GM12875 (cell line): ENCODE measurements around the gene POC5.
A peak's percentile ranks its signal among the peaks of the same experiment; 100 is the strongest.

Source experiments
- H3K4me3 ChIP-seq: one replicate; pipeline ENCODE4 v1.5.1; 2011; ENCODE audit warnings: low read depth, low read length, control low read depth
- TF ChIP-seq, protein P1 (sequence below): IDR thresholded peaks from 2 replicates; pipeline ENCODE4 v1.5.1; 2011; ENCODE audit warnings: low read depth, mild to moderate bottlenecking, control low read depth, inconsistent platforms, low read length, moderate library complexity, borderline replicate concordance; ENCODE audit not compliant: insufficient read depth

POC5 gene

GRCh38 chr5:75670577-75670976, 46.7 kb downstream of the POC5 start:
- TF ChIP-seq, protein P1, sequence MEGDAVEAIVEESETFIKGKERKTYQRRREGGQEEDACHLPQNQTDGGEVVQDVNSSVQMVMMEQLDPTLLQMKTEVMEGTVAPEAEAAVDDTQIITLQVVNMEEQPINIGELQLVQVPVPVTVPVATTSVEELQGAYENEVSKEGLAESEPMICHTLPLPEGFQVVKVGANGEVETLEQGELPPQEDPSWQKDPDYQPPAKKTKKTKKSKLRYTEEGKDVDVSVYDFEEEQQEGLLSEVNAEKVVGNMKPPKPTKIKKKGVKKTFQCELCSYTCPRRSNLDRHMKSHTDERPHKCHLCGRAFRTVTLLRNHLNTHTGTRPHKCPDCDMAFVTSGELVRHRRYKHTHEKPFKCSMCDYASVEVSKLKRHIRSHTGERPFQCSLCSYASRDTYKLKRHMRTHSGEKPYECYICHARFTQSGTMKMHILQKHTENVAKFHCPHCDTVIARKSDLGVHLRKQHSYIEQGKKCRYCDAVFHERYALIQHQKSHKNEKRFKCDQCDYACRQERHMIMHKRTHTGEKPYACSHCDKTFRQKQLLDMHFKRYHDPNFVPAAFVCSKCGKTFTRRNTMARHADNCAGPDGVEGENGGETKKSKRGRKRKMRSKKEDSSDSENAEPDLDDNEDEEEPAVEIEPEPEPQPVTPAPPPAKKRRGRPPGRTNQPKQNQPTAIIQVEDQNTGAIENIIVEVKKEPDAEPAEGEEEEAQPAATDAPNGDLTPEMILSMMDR: no peak
- no peak overlapping the region for H3K4me3 ChIP-seq

DNA sequence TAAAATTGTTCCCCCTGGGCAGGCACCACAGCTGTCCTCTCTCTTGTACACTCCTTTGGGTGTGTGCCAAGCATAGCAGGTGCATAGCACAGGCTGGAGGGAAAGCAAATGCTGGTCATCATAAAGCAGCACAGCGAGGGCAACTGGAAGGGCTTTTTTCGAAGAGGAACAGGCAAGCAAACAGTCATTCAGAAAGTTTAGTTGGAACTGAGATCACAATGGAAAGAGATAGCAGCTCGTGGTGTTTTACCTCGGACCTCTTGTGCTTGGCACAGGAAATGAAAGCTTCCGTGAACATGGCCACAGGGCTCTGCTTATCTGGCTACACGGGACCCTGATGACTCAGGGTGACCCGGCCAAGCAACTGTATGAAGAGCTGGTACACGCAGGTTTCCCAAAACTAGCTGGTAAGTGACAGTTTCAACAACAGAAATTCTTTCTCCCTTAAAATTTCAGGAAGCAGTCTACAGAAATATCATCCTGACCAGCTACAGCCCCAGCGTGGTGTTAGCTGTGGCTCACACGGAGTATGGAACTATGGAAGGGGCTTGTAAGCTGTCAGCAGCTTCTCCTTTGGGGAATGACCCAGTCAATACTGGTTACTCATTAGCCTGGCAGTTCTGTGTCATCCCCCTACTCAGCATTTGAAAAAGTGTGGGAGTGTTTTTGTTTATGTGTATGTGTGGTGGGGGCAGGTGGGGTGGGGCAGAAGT, 48.1 kb downstream of the POC5 start:
- H3K4me3 ChIP-seq: peak overlapping the region; percentile 46
- TF ChIP-seq, protein P1: no peak

- TF ChIP-seq, protein P1: no peak
- peak overlapping the region; percentile 46 for H3K4me3 ChIP-seq
These were observed 48.8 kb downstream of the POC5 start for GRCh38 chr5:75668445-75668844.

DNA sequence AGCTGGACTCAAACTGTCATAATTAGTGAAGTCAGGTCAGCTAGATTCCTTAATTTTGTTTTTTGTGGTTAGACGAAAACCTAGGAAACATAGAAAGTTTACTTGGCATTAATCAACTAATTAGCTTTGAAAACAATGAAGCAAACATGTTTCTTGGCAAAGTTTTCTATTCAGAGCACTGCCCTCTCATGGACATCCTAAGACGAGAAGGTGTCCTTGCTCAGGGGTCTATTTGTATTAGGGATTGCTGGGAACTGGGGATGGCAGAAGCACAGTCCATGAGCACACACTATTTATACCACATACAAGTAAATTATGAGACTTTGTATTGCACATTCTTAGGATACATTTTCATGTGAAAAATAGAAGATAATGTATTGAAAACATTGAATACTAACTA, 49.7 kb downstream of the POC5 start:
- TF ChIP-seq, protein P1: no peak
- H3K4me3 ChIP-seq: no peak overlapping the region

DNA sequence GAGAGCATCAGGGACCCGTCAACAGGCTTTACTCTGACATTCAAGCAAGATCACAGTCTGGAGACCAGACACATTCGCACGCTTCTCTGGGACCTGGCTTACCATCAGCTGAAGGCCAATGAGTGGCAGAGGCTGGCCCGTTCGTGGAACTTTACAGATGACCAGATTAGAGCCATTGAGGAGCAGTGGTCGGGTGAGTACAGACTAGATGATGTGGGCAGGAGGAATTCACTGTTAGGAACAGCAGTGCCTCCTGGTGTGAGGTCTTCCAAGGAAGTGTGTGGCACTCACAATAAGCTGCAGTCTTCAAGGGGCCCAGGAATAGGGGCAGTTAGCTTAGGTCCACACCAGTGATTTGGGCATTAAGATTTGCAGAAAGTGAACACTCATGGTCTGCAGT, 50.4 kb downstream of the POC5 start:
- no peak overlapping the region for H3K4me3 ChIP-seq
- TF ChIP-seq, protein P1: no peak

DNA sequence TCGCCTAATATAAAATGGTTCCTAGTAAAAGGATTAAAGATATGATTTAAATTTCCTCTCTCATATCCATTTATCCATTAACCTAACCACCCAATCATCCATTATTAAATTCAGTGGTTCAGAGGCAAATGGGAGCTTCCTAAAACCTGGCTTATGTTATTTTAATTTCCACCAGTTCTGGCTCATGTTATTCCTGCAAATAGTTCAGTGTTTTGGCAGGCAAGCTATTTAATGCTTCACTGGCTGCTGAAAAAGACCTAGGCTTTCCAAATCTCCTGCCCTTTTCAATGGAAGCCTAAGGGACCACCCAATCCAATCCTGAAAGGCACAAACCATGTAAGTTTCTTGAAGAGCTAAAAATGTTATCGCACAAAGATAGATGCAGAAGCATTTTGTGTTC, 52.3 kb downstream of the POC5 start:
- TF ChIP-seq, protein P1: no peak

GRCh38 chr5:75663579-75664284, 53.5 kb downstream of the POC5 start:
- H3K4me3 ChIP-seq: no peak overlapping the region
- TF ChIP-seq, protein P1: no peak

More for the DNA sequence above, 52.3 kb downstream of the POC5 start:
- H3K4me3 ChIP-seq: no peak overlapping the region
